GM18517 (cell line): ENCODE results near the gene SLC6A12.

Source experiments
- ATAC-seq: cut with Tn5 transposase; IDR thresholded peaks from one replicate; pipeline ENCODE4 v1.9.1; 2021; ENCODE audit warnings: mild to moderate bottlenecking, moderate library complexity; ENCODE audit not compliant: unreplicated experiment

The SLC6A12 gene

GRCh38 chr12:214003-214741 lies at the start of gene SLC6A12:
Gene SLC6A12, minus strand, starts transcription at chr12:214157. Its CDS starts 4,171 bp downstream, at chr12:209986.
- ATAC-seq: no peak

GRCh38 chr12:263574-263973 lies 49.6 kb upstream of the SLC6A12 start:
- no peak for ATAC-seq

- no peak for ATAC-seq
Measured at GRCh38 chr12:262817-263216, 48.9 kb upstream of the SLC6A12 start, which contains the start of gene SLC6A13. Gene SLC6A13, minus strand, starts transcription at chr12:262836. Its CDS starts 2,784 bp downstream, at chr12:260052.

GRCh38 chr12:262113-262512 lies 48.2 kb upstream of the SLC6A12 start:
- ATAC-seq: no peak

GRCh38 chr12:257521-258321 lies 43.8 kb upstream of the SLC6A12 start:
- ATAC-seq: no peak

- ATAC-seq: no peak
Measured at GRCh38 chr12:256958-257357, 43.0 kb upstream of the SLC6A12 start.

GRCh38 chr12:256225-256624 lies 42.3 kb upstream of the SLC6A12 start:
- no peak for ATAC-seq

- no peak for ATAC-seq
Measured at GRCh38 chr12:254912-255311, 41.0 kb upstream of the SLC6A12 start.

- ATAC-seq: no peak
Measured at GRCh38 chr12:254039-254438, 40.1 kb upstream of the SLC6A12 start.

GRCh38 chr12:253116-253831 lies 39.3 kb upstream of the SLC6A12 start:
- ATAC-seq: no peak

GRCh38 chr12:252636-253035 lies 38.7 kb upstream of the SLC6A12 start:
- ATAC-seq: no peak

- no peak for ATAC-seq
Measured at GRCh38 chr12:247271-247670, 33.3 kb upstream of the SLC6A12 start.

GRCh38 chr12:243381-243780 lies 29.4 kb upstream of the SLC6A12 start:
- no peak for ATAC-seq

- ATAC-seq: no peak
Measured at GRCh38 chr12:242496-242895, 28.5 kb upstream of the SLC6A12 start.

- ATAC-seq: no peak
Measured at GRCh38 chr12:241266-241665, 27.3 kb upstream of the SLC6A12 start.

GRCh38 chr12:240566-240965 lies 26.6 kb upstream of the SLC6A12 start:
- no peak for ATAC-seq

- no peak for ATAC-seq
Measured at GRCh38 chr12:238736-239398, 24.9 kb upstream of the SLC6A12 start.

GRCh38 chr12:238116-238515 lies 24.2 kb upstream of the SLC6A12 start:
- no peak for ATAC-seq

GRCh38 chr12:237026-237815 lies 23.3 kb upstream of the SLC6A12 start:
- ATAC-seq: no peak

GRCh38 chr12:236445-236844 lies 22.5 kb upstream of the SLC6A12 start:
- ATAC-seq: no peak
